ENCODE measurements around the gene LAMA3. TPM values are rescaled to one million over a fixed set of nuclear protein-coding genes. Genes with fewer than 3 reads are reported as not detected.

LAMA3 gene
- total RNA-seq, 2 donors from 2014 or later = 0.58 to 1.3 TPM

GRCh38 chr18:23721696-23722480, 32.6 kb downstream of the LAMA3 start:
- Histone ChIP-seq H3K27ac (ENCODE audit: low read depth, low read length) (no peak overlapping the region), H3K36me3 (ENCODE audit: control insufficient read depth, insufficient read depth, low read length) (no peaks in the 10 kb centered on the region), H3K4me3 (ENCODE audit: low read length) (peak overlapping the region; percentile 53), H3K9ac (ENCODE audit: extremely low read depth, low read length, poor library complexity, severe bottlenecking) (no peak overlapping the region), H3K9me3 (ENCODE audit: control insufficient read depth, low read length) (no peaks in the 10 kb centered on the region), H3K4me1 (ENCODE audit: control insufficient read depth, insufficient read depth, low read length) (peaks cover 19% of the 10 kb centered on the region), H3K27me3 (ENCODE audit: control insufficient read depth, insufficient read depth, low read length, poor library complexity, severe bottlenecking) (no peaks in the 10 kb centered on the region)
- DNase-seq = peak; percentile 70
- H3K9me3 Mint-ChIP-seq = no peaks in the 10 kb centered on the region
- H3K27me3 Mint-ChIP-seq (ENCODE audit: insufficient read depth) = peaks cover 2% of the 10 kb centered on the region
- H3K36me3 Mint-ChIP-seq (ENCODE audit: low read depth) = no peaks in the 10 kb centered on the region
- peaks cover 38% of the 10 kb centered on the region for H3K4me1 Mint-ChIP-seq
- H3K27ac Mint-ChIP-seq = peak overlapping the region; percentile 76
- H3K4me3 Mint-ChIP-seq = no peak overlapping the region
- TF ChIP-seq, protein P1, sequence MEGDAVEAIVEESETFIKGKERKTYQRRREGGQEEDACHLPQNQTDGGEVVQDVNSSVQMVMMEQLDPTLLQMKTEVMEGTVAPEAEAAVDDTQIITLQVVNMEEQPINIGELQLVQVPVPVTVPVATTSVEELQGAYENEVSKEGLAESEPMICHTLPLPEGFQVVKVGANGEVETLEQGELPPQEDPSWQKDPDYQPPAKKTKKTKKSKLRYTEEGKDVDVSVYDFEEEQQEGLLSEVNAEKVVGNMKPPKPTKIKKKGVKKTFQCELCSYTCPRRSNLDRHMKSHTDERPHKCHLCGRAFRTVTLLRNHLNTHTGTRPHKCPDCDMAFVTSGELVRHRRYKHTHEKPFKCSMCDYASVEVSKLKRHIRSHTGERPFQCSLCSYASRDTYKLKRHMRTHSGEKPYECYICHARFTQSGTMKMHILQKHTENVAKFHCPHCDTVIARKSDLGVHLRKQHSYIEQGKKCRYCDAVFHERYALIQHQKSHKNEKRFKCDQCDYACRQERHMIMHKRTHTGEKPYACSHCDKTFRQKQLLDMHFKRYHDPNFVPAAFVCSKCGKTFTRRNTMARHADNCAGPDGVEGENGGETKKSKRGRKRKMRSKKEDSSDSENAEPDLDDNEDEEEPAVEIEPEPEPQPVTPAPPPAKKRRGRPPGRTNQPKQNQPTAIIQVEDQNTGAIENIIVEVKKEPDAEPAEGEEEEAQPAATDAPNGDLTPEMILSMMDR (conservative IDR thresholded peaks at IDR 0.05) = no peak
- WGBS, 2 experiments (ENCODE audit: insufficient coverage in 1 of 2, insufficient read length in 1 of 2) = 53 to 63% methylated on average over 4 of the region's 4 CpGs

GRCh38 chr18:23722646-23723045, 33.4 kb downstream of the LAMA3 start:
- Mint-ChIP-seq H3K4me3 (no peak overlapping the region), H3K4me1 (peaks cover 38% of the 10 kb centered on the region), H3K36me3 (ENCODE audit: low read depth) (no peaks in the 10 kb centered on the region), H3K9me3 (no peaks in the 10 kb centered on the region), H3K27me3 (ENCODE audit: insufficient read depth) (peaks cover 2% of the 10 kb centered on the region), H3K27ac (no peak overlapping the region)
- no peak for DNase-seq
- Histone ChIP-seq H3K36me3 (ENCODE audit: control insufficient read depth, insufficient read depth, low read length) (no peaks in the 10 kb centered on the region), H3K27ac (ENCODE audit: low read depth, low read length) (no peak overlapping the region), H3K27me3 (ENCODE audit: control insufficient read depth, insufficient read depth, low read length, poor library complexity, severe bottlenecking) (no peaks in the 10 kb centered on the region), H3K9me3 (ENCODE audit: control insufficient read depth, low read length) (no peaks in the 10 kb centered on the region), H3K4me3 (ENCODE audit: low read length) (no peak overlapping the region), H3K9ac (ENCODE audit: extremely low read depth, low read length, poor library complexity, severe bottlenecking) (no peak overlapping the region), H3K4me1 (ENCODE audit: control insufficient read depth, insufficient read depth, low read length) (peaks cover 19% of the 10 kb centered on the region)
- WGBS, 2 experiments (ENCODE audit: insufficient coverage in 1 of 2, insufficient read length in 1 of 2) = 83 to 92% methylated on average over 2 to 3 of the region's 3 CpGs
- TF ChIP-seq, protein P1 (conservative IDR thresholded peaks at IDR 0.05) = no peak

- no peak for DNase-seq
- Histone ChIP-seq H3K27ac (ENCODE audit: low read depth, low read length) (no peak overlapping the region), H3K27me3 (ENCODE audit: control insufficient read depth, insufficient read depth, low read length, poor library complexity, severe bottlenecking) (no peaks in the 10 kb centered on the region), H3K4me3 (ENCODE audit: low read length) (no peak overlapping the region), H3K4me1 (ENCODE audit: control insufficient read depth, insufficient read depth, low read length) (peaks cover 17% of the 10 kb centered on the region), H3K9ac (ENCODE audit: extremely low read depth, low read length, poor library complexity, severe bottlenecking) (no peak overlapping the region), H3K9me3 (ENCODE audit: control insufficient read depth, low read length) (no peaks in the 10 kb centered on the region), H3K36me3 (ENCODE audit: control insufficient read depth, insufficient read depth, low read length) (no peaks in the 10 kb centered on the region)
- Mint-ChIP-seq H3K27me3 (ENCODE audit: insufficient read depth) (peaks cover 2% of the 10 kb centered on the region), H3K4me1 (peaks cover 38% of the 10 kb centered on the region), H3K4me3 (no peak overlapping the region), H3K27ac (no peak overlapping the region), H3K9me3 (no peaks in the 10 kb centered on the region), H3K36me3 (ENCODE audit: low read depth) (no peaks in the 10 kb centered on the region)
- 82 to 93% methylated on average over 2 of the region's 2 CpGs for WGBS, 2 experiments (ENCODE audit: insufficient coverage in 1 of 2, insufficient read length in 1 of 2)
- TF ChIP-seq, protein P1 (conservative IDR thresholded peaks at IDR 0.05) = no peak
Measured at GRCh38 chr18:23723121-23723520, 33.9 kb downstream of the LAMA3 start.

All from endodermal cell (in vitro differentiated cells).